ENCODE data around the gene HSF4.

The HSF4 gene

GRCh38 chr16:67187175-67187890 lies 22.8 kb downstream of the HSF4 start:
- TF ChIP-seq, protein P1, sequence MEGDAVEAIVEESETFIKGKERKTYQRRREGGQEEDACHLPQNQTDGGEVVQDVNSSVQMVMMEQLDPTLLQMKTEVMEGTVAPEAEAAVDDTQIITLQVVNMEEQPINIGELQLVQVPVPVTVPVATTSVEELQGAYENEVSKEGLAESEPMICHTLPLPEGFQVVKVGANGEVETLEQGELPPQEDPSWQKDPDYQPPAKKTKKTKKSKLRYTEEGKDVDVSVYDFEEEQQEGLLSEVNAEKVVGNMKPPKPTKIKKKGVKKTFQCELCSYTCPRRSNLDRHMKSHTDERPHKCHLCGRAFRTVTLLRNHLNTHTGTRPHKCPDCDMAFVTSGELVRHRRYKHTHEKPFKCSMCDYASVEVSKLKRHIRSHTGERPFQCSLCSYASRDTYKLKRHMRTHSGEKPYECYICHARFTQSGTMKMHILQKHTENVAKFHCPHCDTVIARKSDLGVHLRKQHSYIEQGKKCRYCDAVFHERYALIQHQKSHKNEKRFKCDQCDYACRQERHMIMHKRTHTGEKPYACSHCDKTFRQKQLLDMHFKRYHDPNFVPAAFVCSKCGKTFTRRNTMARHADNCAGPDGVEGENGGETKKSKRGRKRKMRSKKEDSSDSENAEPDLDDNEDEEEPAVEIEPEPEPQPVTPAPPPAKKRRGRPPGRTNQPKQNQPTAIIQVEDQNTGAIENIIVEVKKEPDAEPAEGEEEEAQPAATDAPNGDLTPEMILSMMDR (IDR thresholded peaks at IDR 0.05; ENCODE audit: poor library complexity, severe bottlenecking) = no peak
- Histone ChIP-seq H3K27me3 (ENCODE audit: insufficient read depth, poor library complexity, severe bottlenecking) (no peaks in the 10 kb centered on the region), H3K36me3 (ENCODE audit: low read depth) (no peaks in the 10 kb centered on the region), H3K27ac (ENCODE audit: poor library complexity, severe bottlenecking) (no peak overlapping the region), H3K4me1 (ENCODE audit: insufficient read depth, poor library complexity, severe bottlenecking) (peaks cover 8% of the 10 kb centered on the region), H3K4me3 (ENCODE audit: severe bottlenecking) (no peak overlapping the region), H3K9me3 (ENCODE audit: severe bottlenecking) (no peaks in the 10 kb centered on the region)
- no peak for ATAC-seq (ENCODE audit: low read depth)
- DNase-seq (ENCODE audit: low spot score) = no peak

GRCh38 chr16:67188323-67188722 lies 23.8 kb downstream of the HSF4 start:
- Histone ChIP-seq H3K4me3 (ENCODE audit: severe bottlenecking) (no peak overlapping the region), H3K36me3 (ENCODE audit: low read depth) (peaks cover 7% of the 10 kb centered on the region), H3K4me1 (ENCODE audit: insufficient read depth, poor library complexity, severe bottlenecking) (peaks cover 7% of the 10 kb centered on the region), H3K27me3 (ENCODE audit: insufficient read depth, poor library complexity, severe bottlenecking) (no peaks in the 10 kb centered on the region), H3K27ac (ENCODE audit: poor library complexity, severe bottlenecking) (no peak overlapping the region), H3K9me3 (ENCODE audit: severe bottlenecking) (no peaks in the 10 kb centered on the region)
- TF ChIP-seq, protein P1 (IDR thresholded peaks at IDR 0.05; ENCODE audit: poor library complexity, severe bottlenecking) = no peak
- no peak for ATAC-seq (ENCODE audit: low read depth)
- no peak for DNase-seq (ENCODE audit: low spot score)

GRCh38 chr16:67188798-67189197 lies 24.3 kb downstream of the HSF4 start:
- H3K9me3 ChIP-seq (ENCODE audit: severe bottlenecking) = no peaks in the 10 kb centered on the region
- H3K36me3 ChIP-seq (ENCODE audit: low read depth) = peaks cover 11% of the 10 kb centered on the region
- peaks cover 8% of the 10 kb centered on the region for H3K4me1 ChIP-seq (ENCODE audit: insufficient read depth, poor library complexity, severe bottlenecking)
- DNase-seq (ENCODE audit: low spot score) (no peak), ATAC-seq (ENCODE audit: low read depth) (no peak)
- H3K4me3 ChIP-seq (ENCODE audit: severe bottlenecking) = no peak overlapping the region
- no peaks in the 10 kb centered on the region for H3K27me3 ChIP-seq (ENCODE audit: insufficient read depth, poor library complexity, severe bottlenecking)
- H3K27ac ChIP-seq (ENCODE audit: poor library complexity, severe bottlenecking) = no peak overlapping the region
- TF ChIP-seq, protein P1 (IDR thresholded peaks at IDR 0.05; ENCODE audit: poor library complexity, severe bottlenecking) = no peak

- ATAC-seq (ENCODE audit: low read depth) = no peak
- Histone ChIP-seq H3K4me1 (ENCODE audit: insufficient read depth, poor library complexity, severe bottlenecking) (peaks cover 8% of the 10 kb centered on the region), H3K9me3 (ENCODE audit: severe bottlenecking) (no peaks in the 10 kb centered on the region), H3K27ac (ENCODE audit: poor library complexity, severe bottlenecking) (no peak within 1 kb of the TSS), H3K36me3 (ENCODE audit: low read depth) (peaks cover 24% of the 10 kb centered on the region), H3K4me3 (ENCODE audit: severe bottlenecking) (no peak within 1 kb of the TSS), H3K27me3 (ENCODE audit: insufficient read depth, poor library complexity, severe bottlenecking) (no peaks in the 10 kb centered on the region)
- DNase-seq (ENCODE audit: low spot score) = no peak
- TF ChIP-seq, protein P1 (IDR thresholded peaks at IDR 0.05; ENCODE audit: poor library complexity, severe bottlenecking) = no peak
Measured at GRCh38 chr16:67190041-67190440, 25.5 kb downstream of the HSF4 start, which contains the start of gene EXOC3L1. Gene EXOC3L1, minus strand, starts transcription at chr16:67190136. Its CDS starts 460 bp downstream, at chr16:67189676.
